ENCODE results near the gene PNMT.

PNMT gene

GRCh38 chr17:39636927-39637736 lies 31.1 kb upstream of the PNMT start, which contains the start of gene STARD3:
STARD3 (plus strand) TSS chr17:39637144; CDS start chr17:39653532, 16,388 bp downstream.
- no peaks in the 10 kb centered on the region for H3K36me3 ChIP-seq
- TF ChIP-seq CTCF (IDR thresholded peaks at IDR 0.05; ENCODE audit: low read depth, low read length) = no peak
- H3K9me3 ChIP-seq = no peaks in the 10 kb centered on the region
- peak within 1 kb of the TSS; percentile 96 for H3K4me3 ChIP-seq (ENCODE audit: low read depth, low read length)
- H3K27me3 ChIP-seq = no peaks in the 10 kb centered on the region
- peak; percentile 94 for DNase-seq
- no peaks in the 10 kb centered on the region for H3K4me1 ChIP-seq

- no peaks in the 10 kb centered on the region for H3K36me3 ChIP-seq
- no peak for DNase-seq
- TF ChIP-seq CTCF (IDR thresholded peaks at IDR 0.05; ENCODE audit: low read depth, low read length) = no peak
- H3K4me1 ChIP-seq = no peaks in the 10 kb centered on the region
- no peaks in the 10 kb centered on the region for H3K9me3 ChIP-seq
- H3K27me3 ChIP-seq = no peaks in the 10 kb centered on the region
- peak overlapping the region; percentile 96 for H3K4me3 ChIP-seq (ENCODE audit: low read depth, low read length)
Measured at GRCh38 chr17:39638317-39638716, 29.9 kb upstream of the PNMT start.

GRCh38 chr17:39639043-39639442 lies 29.2 kb upstream of the PNMT start:
- H3K36me3 ChIP-seq = no peaks in the 10 kb centered on the region
- no peak overlapping the region for H3K4me3 ChIP-seq (ENCODE audit: low read depth, low read length)
- no peak for TF ChIP-seq CTCF (IDR thresholded peaks at IDR 0.05; ENCODE audit: low read depth, low read length)
- no peaks in the 10 kb centered on the region for H3K9me3 ChIP-seq
- H3K27me3 ChIP-seq = no peaks in the 10 kb centered on the region
- DNase-seq = no peak
- no peaks in the 10 kb centered on the region for H3K4me1 ChIP-seq

GRCh38 chr17:39639566-39640458 lies 28.4 kb upstream of the PNMT start:
- no peaks in the 10 kb centered on the region for H3K36me3 ChIP-seq
- DNase-seq = no peak
- no peak overlapping the region for H3K4me3 ChIP-seq (ENCODE audit: low read depth, low read length)
- H3K9me3 ChIP-seq = no peaks in the 10 kb centered on the region
- H3K27me3 ChIP-seq = no peaks in the 10 kb centered on the region
- no peak for TF ChIP-seq CTCF (IDR thresholded peaks at IDR 0.05; ENCODE audit: low read depth, low read length)
- H3K4me1 ChIP-seq = no peaks in the 10 kb centered on the region

GRCh38 chr17:39640591-39641031 lies 27.6 kb upstream of the PNMT start:
- no peak for TF ChIP-seq CTCF (IDR thresholded peaks at IDR 0.05; ENCODE audit: low read depth, low read length)
- Histone ChIP-seq H3K9me3 (no peaks in the 10 kb centered on the region), H3K4me3 (ENCODE audit: low read depth, low read length) (no peak overlapping the region), H3K4me1 (no peaks in the 10 kb centered on the region), H3K36me3 (no peaks in the 10 kb centered on the region), H3K27me3 (no peaks in the 10 kb centered on the region)
- DNase-seq = no peak

Data from BE2C (cell line).